Measurements from ENCODE around the gene BID.

The BID gene

DNA sequence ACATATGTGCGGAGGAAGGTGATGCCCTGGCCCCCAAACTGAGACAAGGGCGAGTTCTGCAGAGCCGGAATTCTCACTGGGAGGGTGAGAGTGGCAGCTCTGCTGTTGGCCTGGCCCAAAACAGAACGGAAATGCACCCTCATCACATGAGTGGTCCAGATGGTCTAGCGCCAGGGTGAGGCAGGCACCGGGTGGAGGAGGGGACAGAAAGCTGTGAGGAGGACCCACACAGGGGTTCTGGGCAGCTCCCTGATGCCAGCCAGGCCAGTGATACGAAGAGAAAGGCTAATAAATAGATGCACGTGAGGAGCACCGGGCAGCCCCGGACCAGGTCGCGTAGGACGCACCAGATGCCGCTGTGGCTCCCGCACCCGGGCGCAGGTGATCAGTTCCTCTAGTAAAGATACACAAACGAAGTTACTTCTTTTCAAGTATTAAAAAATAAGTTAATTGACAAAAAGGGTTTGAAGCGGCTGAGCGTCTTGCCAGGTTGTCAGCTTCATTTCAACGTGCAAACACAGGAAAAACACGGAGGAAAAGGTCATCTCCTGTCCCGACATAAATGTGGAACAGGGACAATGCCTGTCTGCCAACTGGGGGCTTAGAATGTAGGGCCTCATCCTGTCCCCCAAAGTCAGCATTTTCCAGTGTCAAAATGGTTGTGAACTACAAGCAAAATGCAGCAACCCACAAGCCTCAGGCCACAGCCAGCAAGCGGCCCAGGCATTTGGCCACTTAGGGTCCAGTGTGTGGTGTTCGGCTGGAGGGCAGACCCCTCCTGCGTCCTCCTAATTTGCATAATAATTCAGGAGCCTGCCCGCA lies 15.3 kb upstream of the BID start:
- Histone ChIP-seq H3K9ac (ENCODE audit: low read depth, low read length) (no peak overlapping the region), H3K4me2 (ENCODE audit: insufficient read depth, low read length) (no peak overlapping the region), H3K79me2 (ENCODE audit: insufficient read depth, low read length) (no peaks in the 10 kb centered on the region), H3K9me3 (ENCODE audit: insufficient read depth, low read length, severe bottlenecking) (no peaks in the 10 kb centered on the region), H3K36me3 (ENCODE audit: insufficient read depth, low read length) (peaks cover 29% of the 10 kb centered on the region), H3K27ac (ENCODE audit: low read length) (no peak overlapping the region), H3K4me1 (ENCODE audit: insufficient read depth, low read length) (0 out of 2 replicates have a peak, but pooled peaks cover 3% of the 10 kb centered on the region), H4K20me1 (ENCODE audit: insufficient read depth, low read length) (0 out of 2 replicates have a peak, but pooled peaks cover 7% of the 10 kb centered on the region), H3K4me3 (ENCODE audit: low read depth in 1 of 2, low read length in 2 of 2) (no peak overlapping the region), H2AFZ (ENCODE audit: low read depth, low read length) (no peak overlapping the region), H3K27me3 (ENCODE audit: insufficient read depth, low read length, poor library complexity) (no peaks in the 10 kb centered on the region)
- ATAC-seq (ENCODE audit: insufficient read depth, low read depth) (no peak), DNase-seq (no peak)
- no peak for TF ChIP-seq EZH2 (IDR thresholded peaks at IDR 0.05; ENCODE audit: borderline replicate concordance, low read depth, low read length, severe bottlenecking)
- TF ChIP-seq, protein P1, sequence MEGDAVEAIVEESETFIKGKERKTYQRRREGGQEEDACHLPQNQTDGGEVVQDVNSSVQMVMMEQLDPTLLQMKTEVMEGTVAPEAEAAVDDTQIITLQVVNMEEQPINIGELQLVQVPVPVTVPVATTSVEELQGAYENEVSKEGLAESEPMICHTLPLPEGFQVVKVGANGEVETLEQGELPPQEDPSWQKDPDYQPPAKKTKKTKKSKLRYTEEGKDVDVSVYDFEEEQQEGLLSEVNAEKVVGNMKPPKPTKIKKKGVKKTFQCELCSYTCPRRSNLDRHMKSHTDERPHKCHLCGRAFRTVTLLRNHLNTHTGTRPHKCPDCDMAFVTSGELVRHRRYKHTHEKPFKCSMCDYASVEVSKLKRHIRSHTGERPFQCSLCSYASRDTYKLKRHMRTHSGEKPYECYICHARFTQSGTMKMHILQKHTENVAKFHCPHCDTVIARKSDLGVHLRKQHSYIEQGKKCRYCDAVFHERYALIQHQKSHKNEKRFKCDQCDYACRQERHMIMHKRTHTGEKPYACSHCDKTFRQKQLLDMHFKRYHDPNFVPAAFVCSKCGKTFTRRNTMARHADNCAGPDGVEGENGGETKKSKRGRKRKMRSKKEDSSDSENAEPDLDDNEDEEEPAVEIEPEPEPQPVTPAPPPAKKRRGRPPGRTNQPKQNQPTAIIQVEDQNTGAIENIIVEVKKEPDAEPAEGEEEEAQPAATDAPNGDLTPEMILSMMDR (IDR thresholded peaks at IDR 0.05; ENCODE audit: borderline replicate concordance, extremely low read depth, low read length, poor library complexity, severe bottlenecking) = no peak

DNA sequence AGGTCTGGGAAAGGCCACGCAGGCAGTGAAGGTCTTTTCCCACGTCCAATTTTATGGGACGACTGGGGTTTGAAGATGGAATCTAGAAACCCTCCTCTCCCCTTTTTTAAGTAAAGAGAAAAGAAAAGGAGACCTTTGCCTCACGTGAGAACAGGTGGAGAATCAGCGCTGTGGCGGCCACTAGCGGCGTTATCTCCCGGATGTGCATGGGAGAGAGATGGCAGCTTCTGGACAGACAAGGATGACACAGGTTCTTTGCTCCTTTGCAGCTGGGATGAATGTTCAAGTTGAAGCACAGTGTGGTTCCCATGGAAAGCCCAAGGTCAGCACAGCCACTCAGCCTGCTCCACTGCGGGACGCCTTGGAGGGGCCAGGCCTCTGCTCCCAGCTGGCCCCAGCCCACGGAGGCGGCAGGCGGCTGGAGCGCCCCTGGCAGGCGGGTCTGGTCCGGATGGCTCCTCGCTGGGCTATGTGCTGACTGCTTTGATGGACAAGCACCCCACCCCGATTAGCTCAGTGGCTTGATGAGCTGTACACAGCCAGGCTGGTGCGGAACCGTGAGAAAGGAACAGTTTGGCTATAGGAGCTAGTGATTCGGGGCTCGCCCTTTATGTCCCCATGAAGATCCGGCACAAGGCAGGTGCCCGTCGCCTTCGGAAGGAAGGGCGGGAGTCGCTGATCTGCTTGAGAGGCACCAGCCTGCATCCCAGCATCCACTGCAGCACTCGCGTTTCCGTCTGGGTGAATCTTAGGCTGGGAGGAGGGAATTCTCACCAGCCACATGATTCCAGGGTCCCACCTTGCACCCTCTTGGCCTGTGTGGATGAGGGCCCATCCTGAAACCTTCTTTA lies 14.5 kb upstream of the BID start:
- H4K20me1 ChIP-seq (ENCODE audit: insufficient read depth, low read length) = 0 out of 2 replicates have a peak, but pooled peaks cover 7% of the 10 kb centered on the region
- 0 out of 2 replicates have a peak, but pooled peaks cover 3% of the 10 kb centered on the region for H3K4me1 ChIP-seq (ENCODE audit: insufficient read depth, low read length)
- no peaks in the 10 kb centered on the region for H3K27me3 ChIP-seq (ENCODE audit: insufficient read depth, low read length, poor library complexity)
- no peak overlapping the region for H3K4me3 ChIP-seq (ENCODE audit: low read depth in 1 of 2, low read length in 2 of 2)
- DNase-seq (no peak), ATAC-seq (ENCODE audit: insufficient read depth, low read depth) (no peak)
- H3K9ac ChIP-seq (ENCODE audit: low read depth, low read length) = no peak overlapping the region
- TF ChIP-seq, protein P1 (IDR thresholded peaks at IDR 0.05; ENCODE audit: borderline replicate concordance, extremely low read depth, low read length, poor library complexity, severe bottlenecking) = no peak
- no peak for TF ChIP-seq EZH2 (IDR thresholded peaks at IDR 0.05; ENCODE audit: borderline replicate concordance, low read depth, low read length, severe bottlenecking)
- no peak overlapping the region for H3K27ac ChIP-seq (ENCODE audit: low read length)
- H3K9me3 ChIP-seq (ENCODE audit: insufficient read depth, low read length, severe bottlenecking) = no peaks in the 10 kb centered on the region
- H2AFZ ChIP-seq (ENCODE audit: low read depth, low read length) = no peak overlapping the region
- peaks cover 29% of the 10 kb centered on the region for H3K36me3 ChIP-seq (ENCODE audit: insufficient read depth, low read length)
- H3K4me2 ChIP-seq (ENCODE audit: insufficient read depth, low read length) = no peak overlapping the region
- no peaks in the 10 kb centered on the region for H3K79me2 ChIP-seq (ENCODE audit: insufficient read depth, low read length)

DNA sequence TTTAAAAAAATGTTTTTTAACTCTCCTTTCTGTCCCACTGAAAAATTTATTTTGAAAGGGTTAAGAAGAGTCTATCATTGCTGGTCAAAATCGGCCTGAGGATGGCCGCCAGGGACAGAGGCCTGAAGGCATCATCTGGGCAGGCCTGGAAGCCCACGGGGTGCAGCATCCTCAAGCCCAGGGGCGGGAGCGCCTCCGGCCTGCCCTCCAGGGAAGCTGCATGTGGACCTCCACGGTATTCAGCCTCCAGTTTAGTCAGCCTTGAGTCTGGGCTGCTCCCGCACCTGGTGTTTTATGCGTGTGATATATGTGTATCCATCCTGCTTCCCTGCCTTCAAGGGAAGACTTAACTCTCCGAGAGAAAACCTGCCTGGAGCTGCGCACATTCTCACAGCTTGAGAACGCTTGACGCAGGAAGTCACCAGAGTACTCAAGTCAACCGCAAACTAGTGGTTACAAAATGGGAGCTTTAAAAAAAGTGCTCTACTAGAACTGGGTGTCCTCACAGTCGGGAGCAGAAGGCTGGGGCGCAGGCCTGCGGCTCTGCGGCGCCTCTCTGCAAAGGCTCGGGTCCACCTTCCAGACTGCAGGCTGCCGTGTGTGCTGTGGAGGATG lies 13.6 kb upstream of the BID start:
- Histone ChIP-seq H3K4me1 (ENCODE audit: insufficient read depth, low read length) (0 out of 2 replicates have a peak, but pooled peaks cover 3% of the 10 kb centered on the region), H3K4me2 (ENCODE audit: insufficient read depth, low read length) (no peak overlapping the region), H3K9ac (ENCODE audit: low read depth, low read length) (no peak overlapping the region), H3K27me3 (ENCODE audit: insufficient read depth, low read length, poor library complexity) (no peaks in the 10 kb centered on the region), H2AFZ (ENCODE audit: low read depth, low read length) (no peak overlapping the region), H3K9me3 (ENCODE audit: insufficient read depth, low read length, severe bottlenecking) (no peaks in the 10 kb centered on the region), H3K4me3 (ENCODE audit: low read depth in 1 of 2, low read length in 2 of 2) (no peak overlapping the region), H4K20me1 (ENCODE audit: insufficient read depth, low read length) (0 out of 2 replicates have a peak, but pooled peaks cover 6% of the 10 kb centered on the region), H3K27ac (ENCODE audit: low read length) (no peak overlapping the region), H3K79me2 (ENCODE audit: insufficient read depth, low read length) (no peaks in the 10 kb centered on the region), H3K36me3 (ENCODE audit: insufficient read depth, low read length) (peaks cover 29% of the 10 kb centered on the region)
- DNase-seq (no peak), ATAC-seq (ENCODE audit: insufficient read depth, low read depth) (0 out of 3 replicates have a peak, but pooled peaks have one; percentile 12)
- TF ChIP-seq, protein P1 (IDR thresholded peaks at IDR 0.05; ENCODE audit: borderline replicate concordance, extremely low read depth, low read length, poor library complexity, severe bottlenecking) = no peak
- no peak for TF ChIP-seq EZH2 (IDR thresholded peaks at IDR 0.05; ENCODE audit: borderline replicate concordance, low read depth, low read length, severe bottlenecking)
